Osteocyte (in vitro differentiated cells): ENCODE results near the gene MDM1. TPM values are rescaled to one million over a fixed set of nuclear protein-coding genes. Genes with fewer than 3 reads are reported as not detected.

Experiments used
- DNase-seq: peaks from one replicate; pipeline ENCODE4 v3.0.0; 2021; ENCODE audit warnings: mixed read lengths; ENCODE audit not compliant: unreplicated experiment; ENCODE audit errors: extremely low spot score
- H3K27ac Mint-ChIP-seq: one replicate; pipeline ENCODE4 v1.8.0; 2021; ENCODE audit warnings: mild to moderate bottlenecking, mixed read lengths; ENCODE audit not compliant: unreplicated experiment
- H3K27me3 Mint-ChIP-seq: one replicate; pipeline ENCODE4 v1.8.0; 2021; ENCODE audit warnings: mixed read lengths; ENCODE audit not compliant: unreplicated experiment
- H3K36me3 Mint-ChIP-seq: one replicate; pipeline ENCODE4 v1.8.0; 2021; ENCODE audit warnings: mixed read lengths; ENCODE audit not compliant: unreplicated experiment
- H3K4me1 Mint-ChIP-seq: one replicate; pipeline ENCODE4 v1.8.0; 2021; ENCODE audit warnings: mixed read lengths; ENCODE audit not compliant: unreplicated experiment
- H3K4me3 Mint-ChIP-seq: one replicate; pipeline ENCODE4 v1.8.0; 2021; ENCODE audit warnings: mild to moderate bottlenecking, moderate library complexity, mixed read lengths; ENCODE audit not compliant: unreplicated experiment
- H3K9me3 Mint-ChIP-seq: one replicate; pipeline ENCODE4 v1.8.0; 2021; ENCODE audit warnings: mixed read lengths; ENCODE audit not compliant: unreplicated experiment
- total RNA-seq: library from RNA; stranded (reverse); gene quantifications from 2 replicates; pipeline ENCODE4 v1.2.1, GENCODE V29; 2021
- TF ChIP-seq, protein P1 (sequence below): fragments of 200-600 bp; sonication (generic); IDR thresholded peaks from 2 replicates; pipeline ENCODE4 v1.5.0; 2021; ENCODE audit warnings: antibody characterized with exemption, mild to moderate bottlenecking, moderate library complexity

The MDM1 gene
- total RNA-seq, 1 donor from 2014 or later = 10.9 TPM

DNA sequence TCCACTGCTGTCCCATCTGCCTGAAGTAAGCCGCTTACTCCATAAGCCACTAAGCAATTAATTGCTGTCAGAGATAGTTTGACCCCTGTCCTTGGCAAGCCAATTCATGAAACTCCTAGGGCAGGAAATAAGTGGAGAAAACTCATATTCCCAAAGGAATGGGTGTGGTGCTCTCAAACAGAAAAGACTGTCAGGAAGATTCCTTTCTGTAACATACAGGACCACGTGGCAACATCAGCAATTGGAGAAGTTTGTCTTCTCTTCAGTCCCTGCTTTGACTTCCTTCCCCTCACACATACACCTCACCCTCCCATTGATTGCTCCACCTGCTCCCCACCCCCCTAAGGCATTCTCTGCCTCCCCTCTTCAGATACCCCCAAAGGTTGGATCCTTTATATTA is 36.2 kb upstream of the MDM1 start:
- DNase-seq = no peak
- H3K27ac Mint-ChIP-seq = peak overlapping the region; percentile 55
- peaks cover 42% of the 10 kb centered on the region for H3K4me1 Mint-ChIP-seq
- no peaks in the 10 kb centered on the region for H3K9me3 Mint-ChIP-seq
- TF ChIP-seq, protein P1, sequence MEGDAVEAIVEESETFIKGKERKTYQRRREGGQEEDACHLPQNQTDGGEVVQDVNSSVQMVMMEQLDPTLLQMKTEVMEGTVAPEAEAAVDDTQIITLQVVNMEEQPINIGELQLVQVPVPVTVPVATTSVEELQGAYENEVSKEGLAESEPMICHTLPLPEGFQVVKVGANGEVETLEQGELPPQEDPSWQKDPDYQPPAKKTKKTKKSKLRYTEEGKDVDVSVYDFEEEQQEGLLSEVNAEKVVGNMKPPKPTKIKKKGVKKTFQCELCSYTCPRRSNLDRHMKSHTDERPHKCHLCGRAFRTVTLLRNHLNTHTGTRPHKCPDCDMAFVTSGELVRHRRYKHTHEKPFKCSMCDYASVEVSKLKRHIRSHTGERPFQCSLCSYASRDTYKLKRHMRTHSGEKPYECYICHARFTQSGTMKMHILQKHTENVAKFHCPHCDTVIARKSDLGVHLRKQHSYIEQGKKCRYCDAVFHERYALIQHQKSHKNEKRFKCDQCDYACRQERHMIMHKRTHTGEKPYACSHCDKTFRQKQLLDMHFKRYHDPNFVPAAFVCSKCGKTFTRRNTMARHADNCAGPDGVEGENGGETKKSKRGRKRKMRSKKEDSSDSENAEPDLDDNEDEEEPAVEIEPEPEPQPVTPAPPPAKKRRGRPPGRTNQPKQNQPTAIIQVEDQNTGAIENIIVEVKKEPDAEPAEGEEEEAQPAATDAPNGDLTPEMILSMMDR = no peak
- H3K4me3 Mint-ChIP-seq = no peak overlapping the region
- H3K36me3 Mint-ChIP-seq = no peaks in the 10 kb centered on the region
- no peaks in the 10 kb centered on the region for H3K27me3 Mint-ChIP-seq

DNA sequence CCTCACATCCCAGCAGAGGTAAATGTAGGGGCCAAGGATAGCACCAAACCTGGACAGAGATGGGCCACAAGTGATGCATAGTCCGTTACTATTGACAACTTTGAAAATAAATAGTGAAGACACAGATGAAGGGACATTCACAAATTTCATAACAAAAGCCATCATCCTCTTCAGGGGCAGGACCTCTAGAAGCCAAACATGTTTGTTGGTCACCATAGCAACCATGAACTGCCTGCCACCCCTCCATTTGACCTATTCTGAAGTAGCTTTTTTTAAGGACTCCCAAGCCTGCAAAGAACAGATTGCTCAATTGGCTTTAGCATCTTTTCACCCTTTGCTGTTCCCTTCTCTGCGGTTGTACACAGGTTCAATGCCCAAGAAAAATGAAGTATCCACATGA is 35.7 kb upstream of the MDM1 start:
- Mint-ChIP-seq H3K4me3 (no peak overlapping the region), H3K4me1 (peaks cover 42% of the 10 kb centered on the region), H3K27me3 (no peaks in the 10 kb centered on the region), H3K27ac (peak overlapping the region; percentile 55), H3K36me3 (no peaks in the 10 kb centered on the region), H3K9me3 (no peaks in the 10 kb centered on the region)
- no peak for DNase-seq
- TF ChIP-seq, protein P1 = no peak

DNA sequence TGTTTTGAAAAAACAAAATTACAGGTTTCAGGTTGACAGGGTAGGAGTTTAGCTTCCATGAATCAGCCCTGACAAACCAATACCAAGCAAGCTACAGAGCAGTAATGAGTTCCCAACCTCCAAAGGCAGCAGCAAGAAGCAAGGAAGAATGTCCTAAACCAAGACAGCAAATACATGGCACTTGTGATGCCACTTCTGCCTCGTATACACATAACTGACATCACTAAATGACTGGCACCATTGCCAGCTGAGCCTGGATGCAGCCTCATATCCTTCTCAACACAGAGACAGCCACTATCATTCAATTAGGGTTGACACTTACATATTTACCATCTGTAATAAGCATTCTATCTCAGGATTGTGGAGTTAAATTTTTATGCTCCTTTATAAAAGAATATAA is 35.0 kb upstream of the MDM1 start:
- no peak for DNase-seq
- no peaks in the 10 kb centered on the region for H3K27me3 Mint-ChIP-seq
- no peaks in the 10 kb centered on the region for H3K36me3 Mint-ChIP-seq
- no peak overlapping the region for H3K27ac Mint-ChIP-seq
- peaks cover 40% of the 10 kb centered on the region for H3K4me1 Mint-ChIP-seq
- no peaks in the 10 kb centered on the region for H3K9me3 Mint-ChIP-seq
- no peak overlapping the region for H3K4me3 Mint-ChIP-seq
- TF ChIP-seq, protein P1 = no peak

DNA sequence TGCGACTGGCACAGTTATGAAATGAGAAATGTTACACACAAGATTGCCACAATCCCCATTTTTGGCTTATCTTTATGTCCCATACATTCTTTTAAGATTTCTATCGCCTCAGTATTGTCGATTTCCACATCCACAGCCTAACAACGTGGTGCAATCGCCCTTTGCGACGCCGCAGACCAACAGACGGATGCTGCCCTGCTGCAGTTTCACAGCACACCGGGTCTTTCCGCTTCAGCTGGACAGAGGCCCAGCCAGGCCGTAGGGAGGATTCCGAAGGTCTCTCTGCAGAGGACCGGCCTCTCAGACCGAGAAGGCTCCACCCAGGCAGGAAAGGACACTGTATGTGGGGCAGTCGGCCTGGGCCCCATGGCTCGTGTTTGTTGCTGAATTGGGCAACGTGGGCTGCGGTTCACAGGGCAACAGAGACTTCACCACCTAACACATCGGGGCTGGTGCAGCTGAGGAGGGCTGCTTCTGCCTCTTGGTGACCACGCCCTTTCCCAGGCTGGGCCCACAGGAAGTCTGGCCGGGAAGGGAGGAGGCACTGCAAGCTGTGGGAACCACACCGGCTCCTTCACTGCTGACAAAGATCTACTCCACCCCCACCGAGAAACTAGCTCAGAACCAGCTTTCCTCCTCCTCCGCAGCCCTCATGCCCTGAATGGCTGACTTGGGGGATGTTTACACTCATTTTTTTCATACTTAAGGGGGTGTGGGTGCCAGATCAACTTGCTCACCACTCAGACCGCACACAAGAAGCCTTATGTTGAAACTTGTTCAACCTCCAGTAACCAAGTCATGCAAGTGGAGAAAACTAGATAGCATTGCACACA is 32.9 kb upstream of the MDM1 start:
- no peaks in the 10 kb centered on the region for H3K36me3 Mint-ChIP-seq
- H3K4me1 Mint-ChIP-seq = peaks cover 40% of the 10 kb centered on the region
- no peaks in the 10 kb centered on the region for H3K9me3 Mint-ChIP-seq
- peak overlapping the region; percentile 94 for H3K27ac Mint-ChIP-seq
- TF ChIP-seq, protein P1 = peak; percentile 24
- peak; percentile 91 for DNase-seq
- peak overlapping the region; percentile 40 for H3K4me3 Mint-ChIP-seq
- no peaks in the 10 kb centered on the region for H3K27me3 Mint-ChIP-seq

DNA sequence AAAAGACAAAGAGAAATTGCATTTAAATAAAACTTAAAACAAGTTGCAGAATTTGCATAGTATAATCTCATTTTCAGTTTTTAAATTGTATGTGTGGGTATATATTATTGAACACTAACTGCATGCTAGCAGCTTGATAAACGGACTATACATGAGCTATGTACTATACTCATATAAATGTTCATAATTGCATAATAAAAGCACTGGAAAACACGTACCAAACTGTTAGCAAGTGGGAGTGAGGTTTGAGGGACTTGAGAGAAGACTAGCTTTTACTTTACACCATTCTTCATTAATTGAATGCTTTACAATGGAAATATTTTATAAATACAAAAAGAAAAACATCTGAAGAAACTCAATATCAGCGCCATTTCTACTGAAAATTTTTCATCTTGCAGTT is 32.2 kb upstream of the MDM1 start:
- no peak overlapping the region for H3K4me3 Mint-ChIP-seq
- TF ChIP-seq, protein P1 = no peak

More for the DNA sequence above, 32.2 kb upstream of the MDM1 start:
- Mint-ChIP-seq H3K9me3 (no peaks in the 10 kb centered on the region), H3K27ac (peak overlapping the region; percentile 94), H3K36me3 (no peaks in the 10 kb centered on the region), H3K4me1 (peaks cover 35% of the 10 kb centered on the region), H3K27me3 (no peaks in the 10 kb centered on the region)
- DNase-seq = no peak
